ENCODE measurements around the gene SCD5.

DNA sequence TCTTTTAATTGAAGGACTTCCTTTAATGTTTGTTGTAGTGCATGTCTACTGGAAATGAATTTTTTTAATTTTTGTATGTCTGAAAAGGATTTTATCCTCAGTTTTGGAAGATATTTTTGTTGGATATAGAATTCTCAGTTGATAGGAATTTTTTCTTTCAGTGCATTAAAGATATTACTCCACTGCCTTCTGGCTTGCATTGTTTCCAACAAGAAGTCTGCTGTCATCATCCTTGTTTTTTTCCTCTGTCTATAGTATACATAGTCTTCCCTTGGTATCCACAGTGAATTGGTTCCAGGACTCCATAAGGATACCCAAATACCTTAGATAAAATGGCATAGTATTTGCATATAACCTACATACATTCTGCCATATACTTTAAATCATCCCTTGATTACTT is 33.5 kb downstream of the SCD5 start:
- TF ChIP-seq, protein P1, sequence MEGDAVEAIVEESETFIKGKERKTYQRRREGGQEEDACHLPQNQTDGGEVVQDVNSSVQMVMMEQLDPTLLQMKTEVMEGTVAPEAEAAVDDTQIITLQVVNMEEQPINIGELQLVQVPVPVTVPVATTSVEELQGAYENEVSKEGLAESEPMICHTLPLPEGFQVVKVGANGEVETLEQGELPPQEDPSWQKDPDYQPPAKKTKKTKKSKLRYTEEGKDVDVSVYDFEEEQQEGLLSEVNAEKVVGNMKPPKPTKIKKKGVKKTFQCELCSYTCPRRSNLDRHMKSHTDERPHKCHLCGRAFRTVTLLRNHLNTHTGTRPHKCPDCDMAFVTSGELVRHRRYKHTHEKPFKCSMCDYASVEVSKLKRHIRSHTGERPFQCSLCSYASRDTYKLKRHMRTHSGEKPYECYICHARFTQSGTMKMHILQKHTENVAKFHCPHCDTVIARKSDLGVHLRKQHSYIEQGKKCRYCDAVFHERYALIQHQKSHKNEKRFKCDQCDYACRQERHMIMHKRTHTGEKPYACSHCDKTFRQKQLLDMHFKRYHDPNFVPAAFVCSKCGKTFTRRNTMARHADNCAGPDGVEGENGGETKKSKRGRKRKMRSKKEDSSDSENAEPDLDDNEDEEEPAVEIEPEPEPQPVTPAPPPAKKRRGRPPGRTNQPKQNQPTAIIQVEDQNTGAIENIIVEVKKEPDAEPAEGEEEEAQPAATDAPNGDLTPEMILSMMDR (conservative IDR thresholded peaks at IDR 0.05; ENCODE audit: low read depth in 2 of 2): no peak
- TF ChIP-seq EZH2 (IDR thresholded peaks at IDR 0.05; ENCODE audit: low read depth, unreplicated experiment) (no peak), POLR2AphosphoS5 (IDR thresholded peaks at IDR 0.05; ENCODE audit: low read depth) (no peak), JUNB (IDR thresholded peaks at IDR 0.05; ENCODE audit: unreplicated experiment) (no peak), EZH2phosphoT487 (IDR thresholded peaks at IDR 0.05; ENCODE audit: unreplicated experiment) (no peak), CREB1 (CRISPR knock-in tag; IDR thresholded peaks at IDR 0.05; ENCODE audit: low read depth) (no peak), STAT1 (IDR thresholded peaks at IDR 0.05; ENCODE audit: unreplicated experiment) (no peak)
- TF ChIP-seq, protein P2, sequence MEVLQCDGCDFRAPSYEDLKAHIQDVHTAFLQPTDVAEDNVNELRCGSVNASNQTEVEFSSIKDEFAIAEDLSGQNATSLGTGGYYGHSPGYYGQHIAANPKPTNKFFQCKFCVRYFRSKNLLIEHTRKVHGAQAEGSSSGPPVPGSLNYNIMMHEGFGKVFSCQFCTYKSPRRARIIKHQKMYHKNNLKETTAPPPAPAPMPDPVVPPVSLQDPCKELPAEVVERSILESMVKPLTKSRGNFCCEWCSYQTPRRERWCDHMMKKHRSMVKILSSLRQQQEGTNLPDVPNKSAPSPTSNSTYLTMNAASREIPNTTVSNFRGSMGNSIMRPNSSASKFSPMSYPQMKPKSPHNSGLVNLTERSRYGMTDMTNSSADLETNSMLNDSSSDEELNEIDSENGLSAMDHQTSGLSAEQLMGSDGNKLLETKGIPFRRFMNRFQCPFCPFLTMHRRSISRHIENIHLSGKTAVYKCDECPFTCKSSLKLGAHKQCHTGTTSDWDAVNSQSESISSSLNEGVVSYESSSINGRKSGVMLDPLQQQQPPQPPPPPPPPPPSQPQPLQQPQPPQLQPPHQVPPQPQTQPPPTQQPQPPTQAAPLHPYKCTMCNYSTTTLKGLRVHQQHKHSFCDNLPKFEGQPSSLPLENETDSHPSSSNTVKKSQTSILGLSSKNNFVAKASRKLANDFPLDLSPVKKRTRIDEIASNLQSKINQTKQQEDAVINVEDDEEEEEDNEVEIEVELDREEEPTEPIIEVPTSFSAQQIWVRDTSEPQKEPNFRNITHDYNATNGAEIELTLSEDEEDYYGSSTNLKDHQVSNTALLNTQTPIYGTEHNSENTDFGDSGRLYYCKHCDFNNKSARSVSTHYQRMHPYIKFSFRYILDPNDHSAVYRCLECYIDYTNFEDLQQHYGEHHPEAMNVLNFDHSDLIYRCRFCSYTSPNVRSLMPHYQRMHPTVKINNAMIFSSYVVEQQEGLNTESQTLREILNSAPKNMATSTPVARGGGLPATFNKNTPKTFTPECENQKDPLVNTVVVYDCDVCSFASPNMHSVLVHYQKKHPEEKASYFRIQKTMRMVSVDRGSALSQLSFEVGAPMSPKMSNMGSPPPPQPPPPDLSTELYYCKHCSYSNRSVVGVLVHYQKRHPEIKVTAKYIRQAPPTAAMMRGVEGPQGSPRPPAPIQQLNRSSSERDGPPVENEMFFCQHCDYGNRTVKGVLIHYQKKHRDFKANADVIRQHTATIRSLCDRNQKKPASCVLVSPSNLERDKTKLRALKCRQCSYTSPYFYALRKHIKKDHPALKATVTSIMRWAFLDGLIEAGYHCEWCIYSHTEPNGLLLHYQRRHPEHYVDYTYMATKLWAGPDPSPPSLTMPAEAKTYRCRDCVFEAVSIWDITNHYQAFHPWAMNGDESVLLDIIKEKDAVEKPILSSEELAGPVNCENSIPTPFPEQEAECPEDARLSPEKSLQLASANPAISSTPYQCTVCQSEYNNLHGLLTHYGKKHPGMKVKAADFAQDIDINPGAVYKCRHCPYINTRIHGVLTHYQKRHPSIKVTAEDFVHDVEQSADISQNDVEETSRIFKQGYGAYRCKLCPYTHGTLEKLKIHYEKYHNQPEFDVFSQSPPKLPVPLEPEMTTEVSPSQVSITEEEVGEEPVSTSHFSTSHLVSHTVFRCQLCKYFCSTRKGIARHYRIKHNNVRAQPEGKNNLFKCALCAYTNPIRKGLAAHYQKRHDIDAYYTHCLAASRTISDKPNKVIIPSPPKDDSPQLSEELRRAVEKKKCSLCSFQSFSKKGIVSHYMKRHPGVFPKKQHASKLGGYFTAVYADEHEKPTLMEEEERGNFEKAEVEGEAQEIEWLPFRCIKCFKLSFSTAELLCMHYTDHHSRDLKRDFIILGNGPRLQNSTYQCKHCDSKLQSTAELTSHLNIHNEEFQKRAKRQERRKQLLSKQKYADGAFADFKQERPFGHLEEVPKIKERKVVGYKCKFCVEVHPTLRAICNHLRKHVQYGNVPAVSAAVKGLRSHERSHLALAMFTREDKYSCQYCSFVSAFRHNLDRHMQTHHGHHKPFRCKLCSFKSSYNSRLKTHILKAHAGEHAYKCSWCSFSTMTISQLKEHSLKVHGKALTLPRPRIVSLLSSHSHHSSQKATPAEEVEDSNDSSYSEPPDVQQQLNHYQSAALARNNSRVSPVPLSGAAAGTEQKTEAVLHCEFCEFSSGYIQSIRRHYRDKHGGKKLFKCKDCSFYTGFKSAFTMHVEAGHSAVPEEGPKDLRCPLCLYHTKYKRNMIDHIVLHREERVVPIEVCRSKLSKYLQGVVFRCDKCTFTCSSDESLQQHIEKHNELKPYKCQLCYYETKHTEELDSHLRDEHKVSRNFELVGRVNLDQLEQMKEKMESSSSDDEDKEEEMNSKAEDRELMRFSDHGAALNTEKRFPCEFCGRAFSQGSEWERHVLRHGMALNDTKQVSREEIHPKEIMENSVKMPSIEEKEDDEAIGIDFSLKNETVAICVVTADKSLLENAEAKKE (CRISPR knock-in tag; IDR thresholded peaks at IDR 0.05): no peak
- TF ChIP-seq, protein P3, sequence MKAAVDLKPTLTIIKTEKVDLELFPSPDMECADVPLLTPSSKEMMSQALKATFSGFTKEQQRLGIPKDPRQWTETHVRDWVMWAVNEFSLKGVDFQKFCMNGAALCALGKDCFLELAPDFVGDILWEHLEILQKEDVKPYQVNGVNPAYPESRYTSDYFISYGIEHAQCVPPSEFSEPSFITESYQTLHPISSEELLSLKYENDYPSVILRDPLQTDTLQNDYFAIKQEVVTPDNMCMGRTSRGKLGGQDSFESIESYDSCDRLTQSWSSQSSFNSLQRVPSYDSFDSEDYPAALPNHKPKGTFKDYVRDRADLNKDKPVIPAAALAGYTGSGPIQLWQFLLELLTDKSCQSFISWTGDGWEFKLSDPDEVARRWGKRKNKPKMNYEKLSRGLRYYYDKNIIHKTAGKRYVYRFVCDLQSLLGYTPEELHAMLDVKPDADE (IDR thresholded peaks at IDR 0.05): no peak
- TF ChIP-seq, protein P4, sequence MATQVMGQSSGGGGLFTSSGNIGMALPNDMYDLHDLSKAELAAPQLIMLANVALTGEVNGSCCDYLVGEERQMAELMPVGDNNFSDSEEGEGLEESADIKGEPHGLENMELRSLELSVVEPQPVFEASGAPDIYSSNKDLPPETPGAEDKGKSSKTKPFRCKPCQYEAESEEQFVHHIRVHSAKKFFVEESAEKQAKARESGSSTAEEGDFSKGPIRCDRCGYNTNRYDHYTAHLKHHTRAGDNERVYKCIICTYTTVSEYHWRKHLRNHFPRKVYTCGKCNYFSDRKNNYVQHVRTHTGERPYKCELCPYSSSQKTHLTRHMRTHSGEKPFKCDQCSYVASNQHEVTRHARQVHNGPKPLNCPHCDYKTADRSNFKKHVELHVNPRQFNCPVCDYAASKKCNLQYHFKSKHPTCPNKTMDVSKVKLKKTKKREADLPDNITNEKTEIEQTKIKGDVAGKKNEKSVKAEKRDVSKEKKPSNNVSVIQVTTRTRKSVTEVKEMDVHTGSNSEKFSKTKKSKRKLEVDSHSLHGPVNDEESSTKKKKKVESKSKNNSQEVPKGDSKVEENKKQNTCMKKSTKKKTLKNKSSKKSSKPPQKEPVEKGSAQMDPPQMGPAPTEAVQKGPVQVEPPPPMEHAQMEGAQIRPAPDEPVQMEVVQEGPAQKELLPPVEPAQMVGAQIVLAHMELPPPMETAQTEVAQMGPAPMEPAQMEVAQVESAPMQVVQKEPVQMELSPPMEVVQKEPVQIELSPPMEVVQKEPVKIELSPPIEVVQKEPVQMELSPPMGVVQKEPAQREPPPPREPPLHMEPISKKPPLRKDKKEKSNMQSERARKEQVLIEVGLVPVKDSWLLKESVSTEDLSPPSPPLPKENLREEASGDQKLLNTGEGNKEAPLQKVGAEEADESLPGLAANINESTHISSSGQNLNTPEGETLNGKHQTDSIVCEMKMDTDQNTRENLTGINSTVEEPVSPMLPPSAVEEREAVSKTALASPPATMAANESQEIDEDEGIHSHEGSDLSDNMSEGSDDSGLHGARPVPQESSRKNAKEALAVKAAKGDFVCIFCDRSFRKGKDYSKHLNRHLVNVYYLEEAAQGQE (IDR thresholded peaks at IDR 0.05; ENCODE audit: unreplicated experiment): no peak

Data from GM23338 (cell line).